HG03432 (cell line): ENCODE data around the gene GPR35.
"Not testable (repeated sequence)": the region's sequence is repeated elsewhere in the genome, so short reads cannot be mapped to it uniquely, and the experiment has no call there.

Experiments
- ATAC-seq: cut with Tn5 transposase; IDR thresholded peaks from one replicate; pipeline ENCODE4 v1.9.1; 2021; ENCODE audit warnings: mild to moderate bottlenecking, moderate library complexity; ENCODE audit not compliant: unreplicated experiment

GPR35 gene

GRCh38 chr2:240650254-240650965 is 25.1 kb downstream of the GPR35 start:
- no peak for ATAC-seq

- no peak for ATAC-seq
Measured at GRCh38 chr2:240651185-240651584, 25.9 kb downstream of the GPR35 start.

GRCh38 chr2:240655931-240656886 is 30.9 kb downstream of the GPR35 start:
- peak; percentile 70 for ATAC-seq

GRCh38 chr2:240659883-240660282 is 34.6 kb downstream of the GPR35 start:
- not testable (repeated sequence) for ATAC-seq

- ATAC-seq, result no peak
Measured at GRCh38 chr2:240662681-240663080, 37.4 kb downstream of the GPR35 start.

- ATAC-seq, result no peak
Measured at GRCh38 chr2:240663546-240664190, 38.4 kb downstream of the GPR35 start.

GRCh38 chr2:240664622-240665021 is 39.3 kb downstream of the GPR35 start:
- ATAC-seq, result no peak

- no peak for ATAC-seq
Measured at GRCh38 chr2:240670402-240670801, 45.1 kb downstream of the GPR35 start.

GRCh38 chr2:240670950-240671349 is 45.7 kb downstream of the GPR35 start:
- ATAC-seq, result no peak

GRCh38 chr2:240672076-240672700 is 46.9 kb downstream of the GPR35 start:
- ATAC-seq, result no peak

GRCh38 chr2:240672701-240673190 is 47.5 kb downstream of the GPR35 start:
- no peak for ATAC-seq

- ATAC-seq, result not testable (repeated sequence)
Measured at GRCh38 chr2:240674461-240675184, 49.3 kb downstream of the GPR35 start.

GRCh38 chr2:240675345-240675744 is 50.1 kb downstream of the GPR35 start:
- not testable (repeated sequence) for ATAC-seq

GRCh38 chr2:240678043-240678442 is 52.8 kb downstream of the GPR35 start:
- not testable (repeated sequence) for ATAC-seq

GRCh38 chr2:240678909-240679308 is 53.6 kb downstream of the GPR35 start:
- ATAC-seq, result not testable (repeated sequence)

GRCh38 chr2:240680185-240680584 is 54.9 kb downstream of the GPR35 start:
- ATAC-seq, result not testable (repeated sequence)
